Esophagus squamous epithelium (tissue), 4 donors: Measurements from ENCODE around the gene SSH2.

Experiments used
- CTCF ChIP-seq, 6 experiments: fragments of 450-650 bp in 4 of 6; fragments of 200-600 bp in 2 of 6; sonication (generic) in 2 of 6; IDR thresholded peaks; one replicate each; pipeline ENCODE4 v1.5.1; 2016 to 2019; ENCODE audit warnings: antibody characterized with exemption in 6 of 6, mild to moderate bottlenecking in 4 of 6, moderate library complexity in 4 of 6
- POLR2A ChIP-seq, 4 donors: fragments of 450-650 bp; IDR thresholded peaks; one replicate each; pipeline ENCODE4 v1.6.1; 2017; ENCODE audit warnings: antibody characterized with exemption in 4 of 4, mild to moderate bottlenecking in 4 of 4, moderate library complexity in 3 of 4

GRCh38 chr17:29664743-29665480 lies 265.1 kb downstream of the SSH2 start:
- TF ChIP-seq CTCF (IDR thresholded peaks at IDR 0.05) (no peak), POLR2A (IDR thresholded peaks at IDR 0.05) (no peak)
